Activated CD8-positive, alpha-beta T cell treated with anti-CD3 and anti-CD28 coated beads for 36 hours (primary cell): ENCODE measurements around the gene FAP. TPM values are rescaled to one million over a fixed set of nuclear protein-coding genes. Genes with fewer than 3 reads are reported as not detected.

ENCODE experiments used
- ATAC-seq: fragments of 200-7000 bp; cut with Tn5 transposase; one replicate; pipeline ENCODE4 v1.10.0; 2021; ENCODE audit warnings: mild to moderate bottlenecking, moderate library complexity
- CTCF ChIA-PET: fragments of 350-600 bp; sonication (Branson Sonifier 250); formaldehyde crosslinking; loops from one replicate; lab custom pipeline; 2021; ENCODE audit warnings: antibody characterized with exemption; lab: Charles Lee
- POLR2A ChIA-PET: fragments of 350-600 bp; sonication (Branson Sonifier 250); formaldehyde crosslinking; loops from one replicate; lab custom pipeline; 2021; ENCODE audit warnings: antibody characterized with exemption; lab: Charles Lee
- DNase-seq: peaks from one replicate; pipeline ENCODE4 v3.0.0-alpha.2; 2020
- H3K27ac Mint-ChIP-seq: one replicate; pipeline ENCODE4 v1.8.0; 2021; ENCODE audit warnings: mild to moderate bottlenecking, mixed read lengths
- H3K27me3 Mint-ChIP-seq: one replicate; pipeline ENCODE4 v1.8.0; 2021; ENCODE audit warnings: mixed read lengths
- H3K36me3 Mint-ChIP-seq: one replicate; pipeline ENCODE4 v1.8.0; 2021; ENCODE audit warnings: low read depth, mixed read lengths
- H3K4me1 Mint-ChIP-seq: one replicate; pipeline ENCODE4 v1.8.0; 2021; ENCODE audit warnings: low read depth, mixed read lengths
- H3K4me3 Mint-ChIP-seq: one replicate; pipeline ENCODE4 v1.8.0; 2021; ENCODE audit warnings: mild to moderate bottlenecking, moderate library complexity, mixed read lengths
- H3K9me3 Mint-ChIP-seq: one replicate; pipeline ENCODE4 v1.8.0; 2021; ENCODE audit warnings: mixed read lengths
- CTCF ChIP-seq: fragments of 200-600 bp; IDR thresholded peaks from one replicate; pipeline ENCODE4 v1.8.0; 2022; ENCODE audit warnings: antibody characterized with exemption, mild to moderate bottlenecking
- intact Hi-C: fragments of 100-400 bp; cut with micrococcal nuclease; formaldehyde crosslinking; loops from one replicate; pipeline ENCODE4 v1.10.0; 2022
- total RNA-seq, 2 experiments: library from RNA; stranded (reverse); gene quantifications; one replicate each; pipeline ENCODE4 v1.2.3, GENCODE V29; 2021

The FAP gene
- total RNA-seq, 2 experiments from 2014 or later, result not detected

GRCh38 chr2:162177301-162177700 lies 65.9 kb downstream of the FAP start:
- ChIA-PET CTCF (no interaction called here), POLR2A (no interaction called here)
- Mint-ChIP-seq H3K9me3 (no peaks in the 10 kb centered on the region), H3K36me3 (no peaks in the 10 kb centered on the region), H3K27me3 (peaks cover 21% of the 10 kb centered on the region), H3K4me3 (no peak overlapping the region), H3K4me1 (no peaks in the 10 kb centered on the region), H3K27ac (no peak overlapping the region)
- TF ChIP-seq CTCF, result no peak
- intact Hi-C loops, result no loop called here
- no peak for ATAC-seq
- DNase-seq, result no peak

GRCh38 chr2:162175714-162176113 lies 67.5 kb downstream of the FAP start:
- TF ChIP-seq CTCF, result no peak
- no peaks in the 10 kb centered on the region for H3K9me3 Mint-ChIP-seq
- H3K4me1 Mint-ChIP-seq, result no peaks in the 10 kb centered on the region
- peaks cover 20% of the 10 kb centered on the region for H3K27me3 Mint-ChIP-seq
- POLR2A ChIA-PET, result no interaction called here
- intact Hi-C loops, result no loop called here
- no peak overlapping the region for H3K27ac Mint-ChIP-seq
- ATAC-seq (no peak), DNase-seq (no peak)
- no peaks in the 10 kb centered on the region for H3K36me3 Mint-ChIP-seq
- no peak overlapping the region for H3K4me3 Mint-ChIP-seq
- CTCF ChIA-PET, result interaction anchor here (1.6 kb wide), 1 partner anchor 10 kb away, joined by 3 read pairs; no protein-coding TSS in a partner anchor

GRCh38 chr2:162174746-162175145 lies 68.5 kb downstream of the FAP start:
- H3K4me3 Mint-ChIP-seq, result no peak overlapping the region
- no peaks in the 10 kb centered on the region for H3K36me3 Mint-ChIP-seq
- intact Hi-C loops, result no loop called here
- no peaks in the 10 kb centered on the region for H3K4me1 Mint-ChIP-seq
- DNase-seq (no peak), ATAC-seq (no peak)
- peaks cover 18% of the 10 kb centered on the region for H3K27me3 Mint-ChIP-seq
- H3K27ac Mint-ChIP-seq, result no peak overlapping the region
- TF ChIP-seq CTCF, result no peak
- POLR2A ChIA-PET, result no interaction called here
- H3K9me3 Mint-ChIP-seq, result no peaks in the 10 kb centered on the region
- CTCF ChIA-PET, result no interaction called here

GRCh38 chr2:162172802-162173370 lies 70.4 kb downstream of the FAP start:
- Mint-ChIP-seq H3K4me1 (no peaks in the 10 kb centered on the region), H3K36me3 (no peaks in the 10 kb centered on the region), H3K27ac (no peak overlapping the region), H3K4me3 (no peak overlapping the region), H3K9me3 (no peaks in the 10 kb centered on the region), H3K27me3 (peaks cover 23% of the 10 kb centered on the region)
- ChIA-PET POLR2A (interaction anchor here (0.6 kb wide), 1 partner anchor 181 kb away, joined by 3 read pairs; no protein-coding TSS in a partner anchor), CTCF (interaction anchor here (1.2 to 3.0 kb wide), 3 partner anchors 19 to 128 kb away, joined by 4 to 9 read pairs (median 4); no protein-coding TSS in a partner anchor)
- no peak for TF ChIP-seq CTCF
- no peak for ATAC-seq
- no peak for DNase-seq
- intact Hi-C loops, result no loop called here

GRCh38 chr2:162166745-162167144 lies 76.5 kb downstream of the FAP start:
- H3K4me3 Mint-ChIP-seq, result no peak overlapping the region
- peaks cover 22% of the 10 kb centered on the region for H3K27me3 Mint-ChIP-seq
- ChIA-PET POLR2A (no interaction called here), CTCF (interaction anchor here (0.6 to 5.9 kb wide), 6 partner anchors 13 to 579 kb away, joined by 3 to 48 read pairs (median 3); partner anchors contain the start of gene GCG)
- DNase-seq (no peak), ATAC-seq (no peak)
- no peak for TF ChIP-seq CTCF
- H3K9me3 Mint-ChIP-seq, result no peaks in the 10 kb centered on the region
- intact Hi-C loops, result no loop called here
- no peaks in the 10 kb centered on the region for H3K36me3 Mint-ChIP-seq
- H3K4me1 Mint-ChIP-seq, result peaks cover 2% of the 10 kb centered on the region
- H3K27ac Mint-ChIP-seq, result no peak overlapping the region
